Measurements from ENCODE around the gene DLG1.

Gene DLG1

GRCh38 chr3:197298341-197298944 lies at the start of gene DLG1:
Gene DLG1 (minus strand): TSS chr3:197298612. CDS start chr3:197297204, 1,408 bp downstream.
- peak; percentile 83 for DNase-seq

GRCh38 chr3:197348014-197348413 lies 49.6 kb upstream of the DLG1 start:
- no peak for DNase-seq

GRCh38 chr3:197345390-197345789 lies 47.0 kb upstream of the DLG1 start:
- no peak for DNase-seq

GRCh38 chr3:197344582-197345318 lies 46.3 kb upstream of the DLG1 start:
- DNase-seq: no peak

- no peak for DNase-seq
Measured at GRCh38 chr3:197343656-197344408, 45.4 kb upstream of the DLG1 start.

GRCh38 chr3:197343111-197343510 lies 44.7 kb upstream of the DLG1 start:
- DNase-seq: no peak

- DNase-seq: no peak
Measured at GRCh38 chr3:197340521-197340871, 42.1 kb upstream of the DLG1 start.

- no peak for DNase-seq
Measured at GRCh38 chr3:197339841-197340520, 41.6 kb upstream of the DLG1 start.

- DNase-seq: no peak
Measured at GRCh38 chr3:197338586-197338985, 40.2 kb upstream of the DLG1 start.

- no peak for DNase-seq
Measured at GRCh38 chr3:197337656-197338055, 39.2 kb upstream of the DLG1 start.

GRCh38 chr3:197337214-197337613 lies 38.8 kb upstream of the DLG1 start:
- DNase-seq: no peak

GRCh38 chr3:197336348-197336747 lies 37.9 kb upstream of the DLG1 start:
- no peak for DNase-seq

GRCh38 chr3:197335428-197336132 lies 37.2 kb upstream of the DLG1 start:
- DNase-seq: no peak

- DNase-seq: no peak
Measured at GRCh38 chr3:197333901-197334639, 35.7 kb upstream of the DLG1 start.

- DNase-seq: no peak
Measured at GRCh38 chr3:197331131-197331530, 32.7 kb upstream of the DLG1 start.

- DNase-seq: no peak
Measured at GRCh38 chr3:197329382-197329781, 31.0 kb upstream of the DLG1 start.

GRCh38 chr3:197328198-197328597 lies 29.8 kb upstream of the DLG1 start:
- no peak for DNase-seq

- DNase-seq: peak; percentile 28
Measured at GRCh38 chr3:197327701-197328100, 29.3 kb upstream of the DLG1 start.

- no peak for DNase-seq
Measured at GRCh38 chr3:197325773-197326172, 27.4 kb upstream of the DLG1 start.

GRCh38 chr3:197322149-197322548 lies 23.7 kb upstream of the DLG1 start:
- no peak for DNase-seq

- no peak for DNase-seq
Measured at GRCh38 chr3:197320582-197320981, 22.2 kb upstream of the DLG1 start.
